GM21423 (cell line): ENCODE results near the gene MECR.

Experiments
- ATAC-seq: cut with Tn5 transposase; IDR thresholded peaks from one replicate; pipeline ENCODE4 v1.9.1; 2021; ENCODE audit warnings: mild to moderate bottlenecking, moderate library complexity; ENCODE audit not compliant: unreplicated experiment

The MECR gene, protein sequence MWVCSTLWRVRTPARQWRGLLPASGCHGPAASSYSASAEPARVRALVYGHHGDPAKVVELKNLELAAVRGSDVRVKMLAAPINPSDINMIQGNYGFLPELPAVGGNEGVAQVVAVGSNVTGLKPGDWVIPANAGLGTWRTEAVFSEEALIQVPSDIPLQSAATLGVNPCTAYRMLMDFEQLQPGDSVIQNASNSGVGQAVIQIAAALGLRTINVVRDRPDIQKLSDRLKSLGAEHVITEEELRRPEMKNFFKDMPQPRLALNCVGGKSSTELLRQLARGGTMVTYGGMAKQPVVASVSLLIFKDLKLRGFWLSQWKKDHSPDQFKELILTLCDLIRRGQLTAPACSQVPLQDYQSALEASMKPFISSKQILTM

DNA sequence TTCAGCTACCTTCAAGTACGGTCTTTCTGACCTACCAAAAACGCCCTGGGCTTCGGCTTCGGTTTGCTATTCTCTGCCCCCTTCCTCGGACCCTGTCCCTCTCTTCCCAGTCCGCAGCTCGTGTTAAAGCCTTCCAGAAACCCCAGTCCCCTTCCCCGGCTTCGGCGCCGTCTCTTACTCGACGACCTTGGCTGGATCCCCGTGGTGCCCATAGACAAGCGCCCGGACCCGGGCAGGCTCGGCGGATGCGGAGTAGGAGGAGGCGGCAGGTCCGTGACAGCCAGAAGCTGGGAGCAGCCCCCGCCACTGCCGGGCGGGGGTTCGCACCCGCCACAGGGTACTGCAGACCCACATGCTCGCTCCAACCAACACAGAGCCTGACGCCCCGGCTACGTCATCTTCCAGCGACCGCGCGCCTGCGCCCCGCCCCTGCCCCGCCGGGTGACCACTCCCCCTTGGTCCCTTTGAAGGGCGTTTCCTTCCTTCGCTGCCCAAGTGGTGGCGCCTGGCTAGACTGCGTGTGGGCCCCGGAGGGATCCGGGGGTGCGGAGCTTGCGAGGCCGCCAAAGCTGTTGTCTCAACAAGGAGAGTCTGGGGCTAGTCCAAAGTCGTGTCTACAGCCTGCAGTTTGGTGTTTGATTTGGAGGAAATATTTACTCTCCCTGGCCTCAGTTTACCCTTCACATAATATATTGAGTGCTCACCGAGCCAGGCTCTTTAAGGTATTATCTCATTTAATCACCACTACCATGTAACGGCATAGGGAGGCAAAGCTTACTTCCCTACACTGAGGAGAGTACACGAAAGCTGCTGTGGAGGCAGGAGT, at the start of gene MECR:
Gene MECR, minus strand, starts transcription at position 382 of the 826 bp plus-strand sequence. Its CDS starts 28 bp downstream, at position 354.
- ATAC-seq: peak; percentile 94

GRCh38 chr1:29279951-29280391, 49.2 kb upstream of the MECR start:
- ATAC-seq: no peak

GRCh38 chr1:29279406-29279805, 48.7 kb upstream of the MECR start:
- no peak for ATAC-seq

DNA sequence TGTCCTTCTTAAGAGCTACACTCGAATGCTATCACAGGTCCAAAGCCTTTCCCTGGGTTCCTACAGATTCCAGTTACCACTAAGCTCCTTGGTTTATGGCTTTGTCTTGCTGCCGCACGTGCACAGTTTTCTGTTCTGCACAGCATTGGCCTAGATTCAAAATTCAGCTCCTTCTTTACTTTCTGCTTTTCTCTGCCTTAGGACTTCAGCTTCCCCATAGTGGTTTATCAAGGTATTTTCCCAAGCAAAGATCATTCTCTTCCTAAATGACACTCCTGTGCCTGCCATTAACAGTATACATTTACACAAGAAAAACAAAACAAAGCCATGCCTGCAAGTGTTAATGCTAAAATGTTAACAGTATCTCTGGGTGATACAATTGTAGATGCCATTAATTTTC, 47.4 kb upstream of the MECR start:
- ATAC-seq: no peak

- no peak for ATAC-seq
These were observed 44.7 kb upstream of the MECR start for GRCh38 chr1:29275435-29275834.

- no peak for ATAC-seq
These were observed 41.6 kb upstream of the MECR start for GRCh38 chr1:29272147-29272907.

DNA sequence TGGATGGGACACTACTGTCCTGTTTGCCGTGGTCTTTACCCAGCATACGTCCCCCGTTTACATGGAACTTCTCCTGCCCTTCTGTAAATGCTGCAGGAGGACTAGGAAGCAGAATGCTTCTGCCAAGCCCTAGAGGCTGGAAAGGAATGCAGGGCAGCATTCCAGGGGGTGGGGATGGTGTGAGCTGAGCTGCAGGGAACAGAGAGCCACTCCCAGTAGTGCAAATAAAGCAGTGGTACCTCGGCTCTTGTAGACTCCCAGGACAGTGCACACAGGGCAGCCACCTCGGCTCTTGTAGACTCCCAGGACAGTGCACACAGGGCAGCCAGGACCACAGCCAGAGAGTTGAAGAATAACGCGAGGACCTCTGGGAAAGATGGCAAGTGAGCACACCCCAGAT, 41.0 kb upstream of the MECR start:
- no peak for ATAC-seq

DNA sequence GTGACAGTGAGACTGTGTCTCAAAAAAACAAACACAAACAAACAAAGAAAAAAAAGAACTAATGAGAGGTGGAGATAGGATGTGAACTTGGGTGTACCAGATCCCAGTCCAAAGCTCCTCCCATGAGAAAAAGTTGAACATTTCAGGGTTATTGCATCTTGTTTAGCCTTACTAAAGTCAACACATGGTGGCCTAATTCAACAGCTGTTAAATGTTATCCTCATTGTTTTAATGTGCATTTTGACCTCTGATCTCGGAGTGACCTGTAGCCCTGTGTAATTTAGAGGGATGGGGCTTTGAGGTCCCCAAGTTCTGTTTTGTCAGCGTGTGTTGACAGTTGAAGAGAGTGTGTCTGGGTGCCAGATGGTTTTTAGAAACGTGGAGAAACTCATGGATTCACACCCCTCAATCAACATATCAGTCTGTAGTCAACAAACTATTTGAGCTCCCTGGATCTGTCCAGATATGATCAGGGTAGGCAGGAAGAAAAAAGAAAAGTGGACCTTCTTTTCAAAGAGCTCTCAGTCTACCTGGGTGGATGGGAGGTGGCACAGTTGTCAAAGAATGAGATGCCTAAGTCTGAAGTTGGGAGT, 40.3 kb upstream of the MECR start:
- no peak for ATAC-seq

- ATAC-seq: no peak
These were observed 38.6 kb upstream of the MECR start for GRCh38 chr1:29269382-29269781.

- no peak for ATAC-seq
These were observed 36.8 kb upstream of the MECR start for GRCh38 chr1:29267321-29268070.

GRCh38 chr1:29266912-29267311, 36.2 kb upstream of the MECR start:
- no peak for ATAC-seq

DNA sequence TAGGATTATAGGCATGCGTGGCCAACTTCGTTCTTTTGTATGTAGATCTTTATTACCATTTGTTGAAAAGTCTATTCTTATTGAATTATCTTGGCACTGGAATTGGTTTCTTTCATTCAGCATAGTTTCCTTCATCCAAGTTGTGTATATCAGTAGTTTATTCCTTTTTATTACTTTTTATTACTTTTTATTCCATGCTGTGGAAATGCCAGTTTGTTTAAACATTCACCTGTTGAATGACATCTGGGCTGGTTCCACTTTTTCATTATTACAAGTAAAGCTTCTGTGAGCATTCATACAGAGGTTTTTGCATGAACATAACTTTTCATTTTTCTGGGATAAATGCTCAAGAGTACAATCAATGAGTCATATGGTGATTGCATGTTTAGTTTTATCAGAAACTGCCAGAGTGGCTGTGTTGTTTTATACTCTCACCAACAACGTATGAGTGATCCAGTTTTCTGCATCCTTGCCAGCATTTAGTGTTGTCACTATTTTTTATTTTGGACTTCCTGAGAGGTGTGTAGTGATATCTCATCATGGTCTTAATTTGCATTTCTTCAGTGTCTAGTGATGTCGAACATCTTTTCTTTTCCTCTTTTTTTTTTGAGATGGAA, 34.1 kb upstream of the MECR start:
- ATAC-seq: no peak

GRCh38 chr1:29260531-29260930, 29.8 kb upstream of the MECR start:
- ATAC-seq: no peak

GRCh38 chr1:29259802-29260441, 29.2 kb upstream of the MECR start:
- no peak for ATAC-seq

- ATAC-seq: no peak
These were observed 28.5 kb upstream of the MECR start for GRCh38 chr1:29258976-29259801.

DNA sequence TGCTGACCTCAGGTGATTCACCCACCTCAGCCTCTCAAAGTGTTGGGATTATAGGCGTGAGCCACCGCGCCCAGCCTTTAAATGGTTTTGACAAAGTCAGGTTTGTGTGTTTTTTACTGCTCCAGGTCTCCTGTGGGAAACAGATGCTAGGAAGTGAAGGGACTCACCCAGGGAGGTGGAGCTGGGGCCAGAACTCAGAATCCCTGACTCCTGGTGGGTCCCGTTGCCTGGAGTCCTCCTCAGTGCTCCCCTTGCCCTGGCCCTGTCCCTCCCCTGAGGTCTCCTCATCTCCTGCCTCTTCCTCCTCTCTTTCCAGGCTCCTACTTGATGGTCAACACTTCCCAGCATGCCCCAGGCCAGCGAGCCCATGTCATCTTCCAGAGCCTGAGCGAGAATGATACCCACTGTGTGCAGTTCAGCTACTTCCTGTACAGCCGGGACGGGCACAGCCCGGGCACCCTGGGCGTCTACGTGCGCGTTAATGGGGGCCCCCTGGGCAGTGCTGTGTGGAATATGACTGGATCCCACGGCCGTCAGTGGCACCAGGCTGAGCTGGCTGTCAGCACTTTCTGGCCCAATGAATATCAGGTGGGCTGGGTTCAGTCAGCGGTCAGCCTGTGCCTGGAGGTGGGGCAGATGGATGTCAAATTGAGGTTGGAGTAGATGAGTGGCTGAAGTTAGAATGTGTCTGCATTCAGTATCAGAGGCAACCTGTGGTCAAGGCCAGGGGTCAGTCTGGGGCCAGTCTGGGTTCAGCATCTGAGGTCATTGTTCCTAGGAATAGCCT, 27.6 kb upstream of the MECR start:
- ATAC-seq: no peak

DNA sequence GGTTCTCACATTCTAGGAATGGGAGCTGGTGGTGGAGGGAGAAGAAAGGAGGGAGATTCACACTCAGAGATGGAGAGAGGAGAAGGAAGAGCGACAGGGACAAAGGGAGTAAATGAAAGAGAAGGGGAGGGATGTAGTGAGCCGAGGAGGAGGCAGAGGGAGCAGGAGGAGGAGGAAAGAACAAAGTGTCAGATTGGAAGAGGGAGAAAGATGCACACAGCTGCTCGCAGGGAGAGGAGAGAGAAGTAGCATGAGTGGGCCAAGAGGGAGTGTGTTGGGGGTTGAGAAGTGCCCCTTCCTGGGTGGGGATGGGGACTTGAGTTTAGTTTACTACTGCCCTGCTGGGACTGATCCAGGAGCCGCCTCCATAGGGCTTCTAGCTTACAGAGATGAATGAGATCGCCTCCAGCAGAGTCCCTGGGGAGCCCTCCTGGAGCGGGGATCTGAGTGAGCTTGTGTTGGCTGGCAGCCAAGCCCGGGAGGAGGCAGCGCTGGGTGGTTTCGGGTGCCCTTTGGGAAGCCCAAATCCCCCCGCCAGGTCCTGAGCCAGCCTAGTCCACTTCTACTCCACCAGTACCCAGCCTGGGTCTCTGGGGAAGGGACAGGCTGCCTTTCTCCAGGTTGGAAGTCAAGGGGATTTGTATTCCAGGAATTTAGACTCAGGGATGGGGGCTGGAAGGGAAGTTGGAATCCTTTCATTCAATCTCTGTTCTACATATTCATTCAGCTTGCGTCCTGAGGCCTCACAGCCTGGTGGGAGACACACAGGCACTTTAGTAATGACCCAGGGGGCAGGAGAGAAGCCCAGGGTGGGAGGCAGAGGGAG, 26.5 kb upstream of the MECR start:
- ATAC-seq: no peak
